ENCODE results near the gene VWCE.
"Not testable (repeated sequence)": the region's sequence is repeated elsewhere in the genome, so short reads cannot be mapped to it uniquely, and the experiment has no call there.

Gene VWCE

GRCh38 chr11:61250796-61251765, 44.0 kb downstream of the VWCE start:
- DNase-seq = not testable (repeated sequence)

DNA sequence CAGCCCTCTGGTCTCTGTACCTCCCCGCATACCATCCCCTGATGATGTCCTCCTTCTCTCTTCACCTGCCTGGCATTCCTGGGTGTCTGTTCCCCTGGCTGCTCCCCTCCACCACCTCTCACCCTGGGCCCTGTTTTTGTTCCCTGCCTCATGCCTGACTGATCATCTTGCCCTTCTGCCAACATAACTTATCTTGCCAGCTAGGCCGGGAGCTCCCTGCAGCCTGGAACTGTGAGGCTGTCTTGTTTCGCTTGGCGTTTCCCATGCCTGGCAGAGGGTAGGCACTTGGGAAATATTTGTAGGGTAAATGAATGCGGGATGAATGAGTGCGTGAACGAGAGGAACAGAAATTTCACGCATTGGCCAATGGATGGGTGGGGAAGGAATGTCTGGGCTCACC, 45.9 kb downstream of the VWCE start:
- not testable (repeated sequence) for DNase-seq

- DNase-seq = not testable (repeated sequence)
Measured at GRCh38 chr11:61248071-61248470, 47.0 kb downstream of the VWCE start.

GRCh38 chr11:61245284-61245964, 49.7 kb downstream of the VWCE start:
- not testable (repeated sequence) for DNase-seq

DNA sequence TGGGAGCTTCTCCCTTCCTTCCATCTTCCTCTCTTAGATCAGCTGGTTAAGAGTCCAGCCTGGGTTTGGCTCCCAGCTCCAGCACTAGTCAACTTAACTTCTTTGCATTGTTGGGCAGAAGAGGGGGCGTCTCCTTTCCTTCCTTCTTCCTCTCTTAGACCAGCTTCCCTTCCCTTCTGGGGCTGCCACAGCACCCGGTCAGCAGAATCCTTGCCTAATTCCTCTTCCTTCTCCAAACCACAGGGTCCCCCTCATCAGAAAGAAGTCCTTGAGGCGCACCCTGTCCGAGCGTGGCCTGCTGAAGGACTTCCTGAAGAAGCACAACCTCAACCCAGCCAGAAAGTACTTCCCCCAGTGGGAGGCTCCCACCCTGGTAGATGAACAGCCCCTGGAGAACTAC, 53.6 kb downstream of the VWCE start:
- not testable (repeated sequence) for DNase-seq

DNA sequence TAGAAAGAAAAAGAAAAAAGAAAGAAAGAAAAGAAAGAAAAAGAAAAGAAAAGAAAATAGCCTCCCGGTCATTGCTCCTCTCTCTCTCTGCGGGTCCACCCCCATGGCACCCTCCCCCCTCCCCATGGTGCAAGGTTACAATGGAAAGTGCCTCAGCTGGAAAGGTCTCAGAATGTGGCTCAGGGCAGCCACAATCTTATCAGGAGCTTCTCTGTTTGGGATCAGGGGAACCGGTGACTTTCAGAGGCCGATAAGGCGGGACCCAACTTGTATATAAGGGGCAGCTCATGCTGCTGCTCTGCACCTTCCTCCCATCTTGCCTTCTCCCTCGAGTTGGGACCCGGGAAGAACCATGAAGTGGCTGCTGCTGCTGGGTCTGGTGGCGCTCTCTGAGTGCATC, 54.2 kb downstream of the VWCE start, which contains the start of gene PGA5:
Gene PGA5 (plus strand): TSS at position 301 of the 400 bp plus-strand sequence. CDS start 52 bp downstream, at position 353.
- DNase-seq = not testable (repeated sequence)

DNA sequence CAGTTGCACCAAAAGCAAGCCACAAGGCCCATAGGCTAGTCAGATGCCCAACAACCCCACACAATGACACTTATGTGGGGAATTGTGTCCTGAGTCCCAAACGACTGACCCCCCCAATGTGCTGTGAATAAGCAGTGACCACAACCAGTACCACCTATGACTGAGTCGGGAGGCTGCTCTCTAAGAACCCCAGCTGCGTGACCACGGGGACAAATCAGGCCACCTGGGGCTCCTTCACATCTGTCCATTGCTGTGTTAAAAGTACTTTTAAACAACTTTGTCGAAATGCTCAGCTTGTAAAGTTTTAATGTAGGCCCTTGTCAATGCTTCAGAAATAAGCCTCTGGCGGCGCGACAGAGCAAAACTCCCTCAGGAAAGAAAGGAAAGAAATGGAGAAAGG, 54.8 kb downstream of the VWCE start:
- DNase-seq = not testable (repeated sequence)

- DNase-seq = not testable (repeated sequence)
Measured at GRCh38 chr11:61237130-61237529, 58.0 kb downstream of the VWCE start.

DNA sequence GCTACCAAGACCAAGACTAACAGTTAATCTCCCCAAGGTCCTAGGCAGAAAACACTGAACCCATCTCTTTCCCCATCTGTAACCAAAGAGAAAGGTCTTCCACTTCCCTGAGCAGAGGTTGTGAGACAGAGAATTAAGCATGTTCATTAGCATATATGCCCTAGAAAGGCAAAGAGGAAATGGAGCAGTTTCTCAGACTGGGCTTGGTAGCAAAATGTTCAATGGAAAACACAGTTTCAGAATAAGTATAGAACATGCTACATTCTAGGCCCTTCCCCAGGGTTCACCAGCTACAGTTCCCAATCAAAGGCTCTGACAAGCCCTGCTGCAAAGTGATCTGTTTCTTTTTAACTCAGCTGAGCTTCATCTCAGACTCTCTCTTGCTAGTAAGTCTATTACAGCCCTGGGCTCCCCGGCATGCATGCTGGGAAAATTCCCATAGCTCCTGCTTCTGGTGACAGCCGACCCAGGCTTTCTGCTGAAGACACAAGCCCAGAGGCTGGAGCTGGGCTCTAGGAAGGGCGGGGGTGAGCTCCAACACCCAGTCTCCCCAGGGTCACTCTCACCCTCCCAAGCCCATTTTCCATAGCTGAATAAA, 62.5 kb downstream of the VWCE start:
- DNase-seq = not testable (repeated sequence)

GRCh38 chr11:61231585-61231984, 63.5 kb downstream of the VWCE start:
- not testable (repeated sequence) for DNase-seq

DNA sequence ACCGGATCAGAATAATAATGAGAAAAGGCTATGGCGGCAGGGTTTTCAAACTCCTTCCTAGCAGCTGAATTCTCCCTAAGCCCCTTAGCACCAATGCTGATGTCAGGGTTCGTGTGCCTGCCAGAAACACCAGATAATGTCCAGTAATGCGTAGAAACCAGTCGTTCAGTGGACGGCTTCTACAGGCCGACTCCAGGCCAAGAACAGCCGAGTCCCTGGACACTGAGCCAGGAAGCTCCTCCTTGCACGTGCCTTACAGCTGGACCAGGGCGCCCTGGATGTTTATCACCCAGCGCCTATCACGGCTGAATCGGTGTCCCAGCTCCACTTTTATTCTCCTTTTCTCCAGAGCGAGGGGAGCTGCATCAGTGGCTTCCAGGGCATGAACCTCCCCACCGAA, 64.1 kb downstream of the VWCE start:
- DNase-seq = not testable (repeated sequence)

GRCh38 chr11:61229458-61229857, 65.7 kb downstream of the VWCE start:
- not testable (repeated sequence) for DNase-seq

GRCh38 chr11:61226457-61227137, 68.5 kb downstream of the VWCE start:
- DNase-seq = not testable (repeated sequence)

GRCh38 chr11:61222692-61223091, 72.4 kb downstream of the VWCE start:
- DNase-seq = not testable (repeated sequence)

DNA sequence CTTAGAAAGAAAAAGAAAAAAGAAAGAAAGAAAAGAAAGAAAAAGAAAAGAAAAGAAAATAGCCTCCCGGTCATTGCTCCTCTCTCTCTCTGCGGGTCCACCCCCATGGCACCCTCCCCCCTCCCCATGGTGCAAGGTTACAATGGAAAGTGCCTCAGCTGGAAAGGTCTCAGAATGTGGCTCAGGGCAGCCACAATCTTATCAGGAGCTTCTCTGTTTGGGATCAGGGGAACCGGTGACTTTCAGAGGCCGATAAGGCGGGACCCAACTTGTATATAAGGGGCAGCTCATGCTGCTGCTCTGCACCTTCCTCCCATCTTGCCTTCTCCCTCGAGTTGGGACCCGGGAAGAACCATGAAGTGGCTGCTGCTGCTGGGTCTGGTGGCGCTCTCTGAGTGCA, 73.1 kb downstream of the VWCE start, which contains the start of gene PGA4:
Gene PGA4 (plus strand): TSS at position 301 of the 400 bp plus-strand sequence. CDS start 54 bp downstream, at position 355.
- not testable (repeated sequence) for DNase-seq

DNA sequence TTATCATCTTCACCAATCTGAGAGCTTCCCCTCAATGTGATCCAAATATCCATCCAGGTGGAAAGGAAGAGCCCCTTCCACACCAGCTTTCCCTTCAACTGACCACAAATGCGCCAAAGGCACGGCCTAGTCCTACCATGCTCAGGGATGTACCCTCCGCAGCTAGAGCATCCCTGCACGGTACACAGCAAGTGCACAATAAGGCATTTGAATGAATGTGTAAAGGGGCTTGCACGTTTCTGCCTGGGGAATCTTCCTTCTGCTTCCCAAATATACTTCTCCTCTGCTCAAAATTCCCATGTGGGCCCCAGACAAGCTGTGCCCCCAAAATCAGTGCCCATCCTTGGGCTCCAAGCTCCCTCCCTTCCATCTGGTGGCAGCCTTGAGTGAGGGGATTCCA, 76.1 kb downstream of the VWCE start:
- DNase-seq = not testable (repeated sequence)

- not testable (repeated sequence) for DNase-seq
Measured at GRCh38 chr11:61218306-61218705, 76.8 kb downstream of the VWCE start.

GRCh38 chr11:61213711-61214324, 81.3 kb downstream of the VWCE start:
- not testable (repeated sequence) for DNase-seq

- DNase-seq = not testable (repeated sequence)
Measured at GRCh38 chr11:61212202-61212601, 82.9 kb downstream of the VWCE start.

DNA sequence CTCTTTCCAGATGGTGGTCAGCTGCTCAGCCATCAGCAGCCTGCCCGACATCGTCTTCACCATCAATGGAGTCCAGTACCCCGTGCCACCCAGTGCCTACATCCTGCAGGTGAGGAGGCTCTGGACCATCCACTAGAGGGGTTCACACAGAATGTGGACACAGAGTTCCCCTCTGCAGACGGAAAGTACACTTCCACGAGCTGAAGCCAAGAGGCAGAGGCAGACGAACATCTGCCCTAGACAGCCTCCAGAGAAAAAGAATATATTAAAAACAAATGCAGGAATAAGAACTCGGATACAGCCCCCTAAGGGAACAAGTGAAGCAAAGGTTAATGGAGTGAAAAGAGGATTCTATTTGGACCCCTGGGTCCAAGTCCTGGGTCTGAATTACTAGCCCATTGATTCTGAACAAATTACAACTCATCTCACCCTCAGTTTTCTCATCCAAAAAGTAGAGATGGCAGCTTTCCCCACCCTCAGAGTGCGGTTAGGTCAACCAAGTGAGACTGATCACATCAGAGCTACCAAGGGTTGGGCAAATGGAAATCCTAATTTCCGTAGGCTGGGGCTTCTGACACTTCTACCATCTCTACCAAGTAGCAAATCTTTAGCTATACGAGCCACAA, 83.7 kb downstream of the VWCE start:
- DNase-seq = not testable (repeated sequence)

DNA sequence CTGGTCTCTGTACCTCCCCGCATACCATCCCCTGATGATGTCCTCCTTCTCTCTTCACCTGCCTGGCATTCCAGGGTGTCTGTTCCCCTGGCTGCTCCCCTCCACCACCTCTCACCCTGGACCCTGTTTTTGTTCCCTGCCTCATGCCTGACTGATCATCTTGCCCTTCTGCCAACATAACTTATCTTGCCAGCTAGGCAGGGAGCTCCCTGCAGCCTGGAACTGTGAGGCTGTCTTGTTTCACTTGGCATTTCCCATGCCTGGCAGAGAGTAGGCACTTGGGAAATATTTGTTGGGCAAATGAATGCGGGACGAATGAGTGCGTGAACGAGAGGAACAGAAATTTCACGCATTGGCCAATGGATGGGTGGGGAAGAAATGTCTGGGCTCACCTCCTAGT, 84.5 kb downstream of the VWCE start:
- not testable (repeated sequence) for DNase-seq

Measured in islet precursor cell (in vitro differentiated cells).